Transverse colon (tissue), 3 donors: ENCODE data around the gene IGFBP7.

Source experiments
- POLR2A ChIP-seq: fragments of 450-650 bp; IDR thresholded peaks from one replicate; pipeline ENCODE4 v1.6.1; 2016; ENCODE audit warnings: antibody characterized with exemption, mild to moderate bottlenecking, moderate library complexity
- TF ChIP-seq, protein P1 (sequence below), 5 experiments: fragments of 200-600 bp in 3 of 5; fragments of 450-650 bp in 2 of 5; sonication (generic) in 3 of 5; IDR thresholded peaks; 1 replicate in 2 of 5; 2 replicates in 3 of 5; pipeline ENCODE4 v1.5.1; 2016 to 2017; ENCODE audit warnings: antibody characterized with exemption in 5 of 5, inconsistent platforms in 3 of 5, mild to moderate bottlenecking in 2 of 5, moderate library complexity in 1 of 5

DNA sequence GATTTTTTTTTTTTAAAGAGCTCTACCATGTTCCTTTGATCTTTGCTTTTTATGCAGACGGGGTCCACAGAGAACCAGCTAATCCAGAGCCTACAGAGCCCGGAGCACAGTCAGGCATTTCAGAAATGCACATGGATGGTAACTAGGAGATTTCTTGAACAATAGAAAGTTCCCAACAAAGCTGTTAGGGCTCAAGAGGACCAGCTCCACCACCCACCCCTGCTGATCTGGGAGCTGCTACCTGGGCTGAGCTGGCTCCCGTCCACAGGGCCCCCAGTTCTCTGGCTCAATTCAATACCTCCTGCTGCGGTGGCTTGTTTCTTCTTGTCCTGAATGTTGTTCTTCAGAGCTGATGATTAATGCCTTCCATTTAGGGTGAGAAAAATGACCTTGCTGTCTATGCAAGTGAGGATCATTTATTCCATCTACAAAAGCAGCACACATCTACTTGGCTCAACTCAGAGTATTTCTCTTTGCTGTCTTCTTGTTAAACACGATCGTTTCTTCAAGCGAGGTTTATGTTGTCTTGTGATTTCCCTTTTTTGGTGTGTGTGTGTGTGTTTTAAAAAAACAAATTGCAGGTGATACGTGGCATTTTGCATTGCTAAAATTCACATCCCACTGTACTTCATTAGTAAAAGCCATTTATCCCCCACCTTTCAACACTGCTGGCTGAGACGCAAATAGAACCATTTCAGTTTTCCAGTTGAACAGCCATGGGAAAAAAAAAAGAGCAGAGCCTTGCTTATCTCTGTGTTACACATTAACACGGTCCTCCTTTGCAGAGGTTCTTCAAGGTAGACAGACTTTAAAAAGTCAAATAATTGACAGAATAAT lies 31.3 kb downstream of the IGFBP7 start:
- TF ChIP-seq POLR2A: no peak
- TF ChIP-seq, protein P1, sequence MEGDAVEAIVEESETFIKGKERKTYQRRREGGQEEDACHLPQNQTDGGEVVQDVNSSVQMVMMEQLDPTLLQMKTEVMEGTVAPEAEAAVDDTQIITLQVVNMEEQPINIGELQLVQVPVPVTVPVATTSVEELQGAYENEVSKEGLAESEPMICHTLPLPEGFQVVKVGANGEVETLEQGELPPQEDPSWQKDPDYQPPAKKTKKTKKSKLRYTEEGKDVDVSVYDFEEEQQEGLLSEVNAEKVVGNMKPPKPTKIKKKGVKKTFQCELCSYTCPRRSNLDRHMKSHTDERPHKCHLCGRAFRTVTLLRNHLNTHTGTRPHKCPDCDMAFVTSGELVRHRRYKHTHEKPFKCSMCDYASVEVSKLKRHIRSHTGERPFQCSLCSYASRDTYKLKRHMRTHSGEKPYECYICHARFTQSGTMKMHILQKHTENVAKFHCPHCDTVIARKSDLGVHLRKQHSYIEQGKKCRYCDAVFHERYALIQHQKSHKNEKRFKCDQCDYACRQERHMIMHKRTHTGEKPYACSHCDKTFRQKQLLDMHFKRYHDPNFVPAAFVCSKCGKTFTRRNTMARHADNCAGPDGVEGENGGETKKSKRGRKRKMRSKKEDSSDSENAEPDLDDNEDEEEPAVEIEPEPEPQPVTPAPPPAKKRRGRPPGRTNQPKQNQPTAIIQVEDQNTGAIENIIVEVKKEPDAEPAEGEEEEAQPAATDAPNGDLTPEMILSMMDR (IDR thresholded peaks at IDR 0.05): no peak
